Measurements from ENCODE around the gene PXMP4. TPM values are rescaled to one million over a fixed set of nuclear protein-coding genes. Genes with fewer than 3 reads are reported as not detected.
"Not testable (repeated sequence)": the region's sequence is repeated elsewhere in the genome, so short reads cannot be mapped to it uniquely, and the experiment has no call there.

Gene PXMP4
- polyA plus RNA-seq, 12 donors = 8.1 to 13.0 (median 10.4) TPM; not detected in 1

GRCh38 chr20:33707668-33708067 is 12.4 kb downstream of the PXMP4 start:
- no peak for DNase-seq

- no peak for DNase-seq
Measured at GRCh38 chr20:33704197-33704924, 15.7 kb downstream of the PXMP4 start.

DNA sequence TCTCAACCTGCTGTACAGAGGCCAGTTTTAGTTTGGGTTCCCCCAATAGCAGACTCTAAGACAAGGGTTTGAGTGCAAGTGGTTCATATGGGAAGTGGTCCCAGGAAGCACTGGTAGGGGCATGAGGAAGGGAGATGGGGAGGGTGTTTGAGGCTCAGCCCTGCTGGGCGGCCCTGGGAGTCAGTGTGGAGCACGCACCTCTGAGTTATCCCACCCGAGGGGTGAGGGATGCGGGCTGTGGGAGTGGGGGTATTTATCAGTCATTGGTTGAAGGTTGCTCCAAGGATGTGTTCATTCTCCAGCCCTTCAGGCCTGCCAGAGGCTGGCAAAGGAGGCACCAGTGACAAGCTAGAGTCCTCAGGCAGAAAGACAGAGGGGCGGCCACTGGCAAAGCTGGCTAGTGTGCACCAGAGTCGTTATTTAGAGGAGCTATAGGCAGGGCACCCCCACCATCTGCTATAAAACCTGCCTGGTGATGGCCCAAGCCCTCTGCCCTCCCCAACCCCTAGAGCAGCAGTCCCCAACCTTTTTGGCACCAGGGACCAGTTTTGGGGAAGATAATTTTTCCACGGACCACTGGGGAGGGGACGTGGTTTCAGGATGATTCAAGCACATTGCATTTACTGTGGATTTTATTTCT is 16.5 kb downstream of the PXMP4 start:
- DNase-seq = no peak

DNA sequence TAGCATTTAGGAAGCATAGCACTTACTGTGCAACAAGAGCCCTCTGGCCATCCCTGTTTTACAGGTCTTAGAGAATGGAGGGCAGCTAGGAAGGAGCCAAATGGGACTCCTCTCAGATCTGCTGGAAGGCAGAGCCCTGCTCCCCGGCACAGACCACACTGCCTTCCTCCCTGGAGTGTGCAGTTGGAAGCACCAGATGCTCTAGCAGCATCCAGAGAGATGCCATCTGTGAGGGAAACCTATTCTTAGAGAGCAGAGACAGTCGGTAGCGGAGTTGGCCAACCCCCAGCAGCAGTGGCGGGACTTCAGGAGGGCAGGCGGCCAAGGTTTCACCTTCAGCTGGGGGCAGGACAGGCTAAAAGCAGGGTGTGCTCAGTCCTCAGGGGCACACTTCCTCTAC is 17.2 kb downstream of the PXMP4 start:
- DNase-seq = no peak

- no peak for DNase-seq
Measured at GRCh38 chr20:33701629-33702450, 18.3 kb downstream of the PXMP4 start.

GRCh38 chr20:33700696-33701441 is 19.2 kb downstream of the PXMP4 start:
- not testable (repeated sequence) for DNase-seq

GRCh38 chr20:33698966-33699365 is 21.1 kb downstream of the PXMP4 start:
- not testable (repeated sequence) for DNase-seq

- DNase-seq = peak; percentile 79
Measured at GRCh38 chr20:33697129-33697528, 23.0 kb downstream of the PXMP4 start.

DNA sequence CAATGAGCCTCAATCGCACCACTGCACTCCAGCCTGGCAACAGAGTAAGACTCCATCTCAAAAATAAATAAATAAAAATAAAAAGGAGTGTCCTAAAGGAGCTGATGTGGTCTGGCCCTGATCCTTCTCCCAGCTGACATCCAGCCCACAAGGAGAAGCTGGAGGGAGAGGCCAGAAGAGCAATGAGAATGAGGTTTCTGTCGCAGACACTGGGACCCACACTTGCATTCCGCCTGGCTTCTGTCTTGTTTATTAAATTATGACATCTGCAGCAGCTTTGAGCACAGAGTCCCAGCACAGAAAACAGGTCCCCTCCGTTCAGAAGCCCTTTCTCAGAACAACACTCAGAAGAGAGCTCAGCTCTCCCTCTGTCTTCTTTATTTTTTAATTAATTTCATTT is 23.7 kb downstream of the PXMP4 start:
- DNase-seq = no peak

DNA sequence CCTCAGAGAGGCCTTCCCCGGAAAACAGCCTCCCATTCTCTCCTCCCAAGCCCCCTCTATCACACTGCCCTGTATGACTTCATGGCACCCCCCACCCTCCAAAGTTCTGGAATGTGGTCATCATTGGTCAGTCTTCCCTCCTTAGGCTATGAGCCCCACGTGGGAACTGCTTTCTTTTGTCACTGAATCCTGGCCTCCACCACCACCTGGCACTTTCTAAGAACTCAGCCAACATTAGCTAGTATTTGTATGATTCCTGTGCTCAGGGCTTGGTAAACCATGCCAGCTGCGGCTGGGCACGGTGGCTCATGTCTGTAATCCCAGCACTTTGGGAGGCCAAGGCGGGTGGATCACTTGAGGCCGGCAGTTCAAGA is 25.5 kb downstream of the PXMP4 start:
- DNase-seq = no peak

DNA sequence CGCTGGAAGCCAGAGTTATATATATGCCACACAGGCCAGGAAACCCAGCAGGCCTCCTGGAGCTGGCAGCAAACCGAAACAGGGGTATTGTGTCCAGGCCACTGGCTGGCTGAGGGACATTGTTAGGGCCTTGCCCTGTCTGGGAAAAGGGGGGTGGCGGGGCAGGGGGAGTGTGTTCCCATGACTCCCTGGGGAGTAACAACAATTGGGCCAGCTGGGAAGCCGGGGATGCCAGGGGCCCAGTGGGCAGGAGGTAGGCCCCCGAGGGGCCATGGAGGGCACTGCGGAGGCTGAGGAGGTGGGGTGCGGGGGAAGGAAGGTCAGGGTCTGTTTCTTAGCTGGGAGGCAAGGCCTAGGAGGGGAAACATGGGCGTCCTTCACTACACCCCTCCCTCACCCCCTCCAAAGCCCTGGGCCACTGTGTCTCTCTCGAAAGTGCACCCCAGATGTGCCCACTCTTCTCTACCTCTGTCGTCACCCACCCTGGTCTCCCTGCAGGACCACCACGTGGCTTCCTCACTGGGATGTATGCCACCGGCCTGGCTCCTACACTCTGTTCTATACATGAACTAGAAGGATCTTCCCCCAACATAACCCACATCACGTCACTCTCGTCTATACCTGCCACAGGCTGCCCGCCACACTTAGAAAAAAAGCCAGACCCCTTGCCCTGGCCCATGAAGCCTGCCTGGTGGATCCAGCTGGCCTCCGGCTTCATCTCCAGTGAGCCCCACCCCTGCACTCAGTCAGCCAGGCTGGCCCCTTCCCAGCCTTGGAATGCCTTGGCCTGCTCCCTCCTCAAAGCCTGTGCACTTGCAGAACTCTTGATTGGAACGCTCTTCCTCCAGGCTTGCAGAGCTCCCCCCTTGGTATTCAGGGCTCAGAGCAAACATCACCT is 26.1 kb downstream of the PXMP4 start:
- DNase-seq = peak; percentile 77

DNA sequence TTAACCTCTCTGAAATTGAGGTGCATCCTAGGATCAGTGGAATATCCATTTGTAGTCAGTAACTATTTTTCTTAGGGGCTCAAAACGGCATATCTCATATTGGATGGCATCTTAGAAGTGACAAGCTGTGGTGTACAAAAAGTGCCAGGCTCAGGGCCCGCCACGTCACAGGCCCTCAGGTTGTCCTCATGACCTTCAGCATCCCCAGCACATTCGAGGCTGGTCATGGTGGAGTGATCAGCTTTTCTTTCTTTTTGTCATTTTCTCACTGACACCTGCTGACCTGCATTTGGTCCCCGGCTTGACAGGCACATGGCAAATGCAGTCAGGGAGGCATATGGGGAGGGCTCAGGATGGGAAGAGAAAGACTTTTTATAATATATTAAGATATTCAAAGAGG is 26.8 kb downstream of the PXMP4 start:
- DNase-seq = no peak

DNA sequence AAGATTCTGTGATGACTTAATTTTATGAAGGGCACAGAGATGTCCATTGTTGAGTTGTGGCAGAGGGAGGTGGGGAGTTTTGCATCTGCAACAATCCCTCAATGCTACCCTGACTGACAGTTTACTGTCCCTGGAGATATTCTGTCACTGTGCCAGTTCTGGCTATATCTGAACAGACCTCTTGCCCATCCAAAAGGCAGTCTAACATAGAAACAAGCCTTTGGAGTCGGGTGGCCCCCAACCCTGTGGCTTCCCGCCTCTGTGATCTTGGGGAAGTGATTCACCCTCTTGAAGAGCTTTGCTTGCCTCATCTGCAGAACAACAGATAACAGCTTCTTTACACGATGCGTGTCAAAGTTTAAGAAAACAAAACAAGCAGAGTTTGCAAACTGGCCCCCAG is 30.1 kb downstream of the PXMP4 start:
- no peak for DNase-seq

GRCh38 chr20:33689493-33689892 is 30.6 kb downstream of the PXMP4 start:
- no peak for DNase-seq

DNA sequence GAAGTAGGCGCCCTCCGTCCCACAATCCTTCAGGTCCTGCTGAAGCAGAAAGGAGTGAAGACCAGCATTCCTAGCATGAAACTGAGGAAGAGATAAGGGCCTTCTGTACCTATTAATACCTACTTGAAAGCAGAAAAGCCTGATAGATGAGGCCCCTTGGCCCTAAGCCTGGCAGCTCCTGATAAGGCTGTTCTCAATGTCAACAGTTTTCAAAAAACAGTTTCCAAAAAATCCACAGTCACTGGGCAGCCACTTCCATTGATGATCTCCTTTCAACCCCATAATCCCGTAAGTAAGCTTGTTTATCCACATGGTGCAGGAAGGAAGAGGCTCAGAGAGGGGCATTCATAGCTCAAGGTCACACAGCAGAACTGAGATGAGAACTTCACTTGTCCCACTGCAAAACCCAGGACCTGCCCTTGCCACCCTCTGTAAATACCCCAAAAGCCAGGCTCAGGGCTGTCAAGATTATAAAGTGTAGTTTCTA is 31.1 kb downstream of the PXMP4 start:
- DNase-seq = no peak

- no peak for DNase-seq
Measured at GRCh38 chr20:33687993-33688937, 31.8 kb downstream of the PXMP4 start.

DNA sequence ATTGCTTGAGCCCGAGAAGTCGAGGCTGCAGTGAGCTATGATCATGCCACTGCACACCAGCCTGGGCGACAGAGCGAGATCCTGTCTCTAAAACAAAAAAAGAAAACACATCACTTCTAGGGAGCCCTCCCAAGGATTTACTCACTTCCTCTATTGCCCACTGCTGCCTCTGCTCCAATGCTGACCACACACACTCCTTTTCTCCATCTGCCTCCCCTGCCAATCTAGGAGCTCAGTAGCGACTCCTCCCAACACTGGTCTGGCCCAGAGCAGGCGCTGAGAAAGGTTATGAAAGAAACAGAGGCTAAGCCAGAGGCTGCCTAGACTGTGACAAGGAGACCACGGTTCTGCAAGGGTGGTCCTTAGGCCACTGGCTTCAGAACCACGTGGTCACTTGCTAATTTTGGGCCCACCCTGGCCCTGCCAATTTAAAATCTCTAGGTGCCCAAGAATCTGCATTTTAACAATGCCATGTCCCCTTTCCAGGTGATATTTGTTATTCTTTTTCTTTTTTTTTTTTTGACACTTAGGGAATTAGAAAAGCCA is 32.7 kb downstream of the PXMP4 start:
- DNase-seq = no peak

DNA sequence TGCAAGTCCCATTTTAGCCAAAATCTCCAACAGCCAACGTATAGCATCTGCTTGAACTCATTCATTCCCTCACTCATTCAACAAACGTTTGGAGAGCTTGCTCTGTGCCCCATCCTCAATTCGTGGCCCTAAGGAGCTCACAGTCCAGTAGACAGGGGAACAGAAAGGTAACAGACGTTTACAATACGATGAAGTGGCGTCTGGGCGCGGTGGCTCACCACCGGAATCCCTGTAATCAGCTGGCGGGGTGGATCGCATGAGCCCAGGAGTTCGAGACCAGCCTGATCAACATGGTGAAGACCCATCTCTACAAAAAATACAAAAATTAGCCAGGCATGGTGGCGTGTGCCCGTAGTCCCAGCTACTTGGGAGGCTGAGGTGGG is 33.1 kb downstream of the PXMP4 start:
- no peak for DNase-seq

All from muscle of arm (tissue), 12 donors.